Muscle of leg (tissue), 11 donors: ENCODE measurements around the gene RSPH3. TPM values are rescaled to one million over a fixed set of nuclear protein-coding genes. Genes with fewer than 3 reads are reported as not detected.
"Not testable (repeated sequence)": the region's sequence is repeated elsewhere in the genome, so short reads cannot be mapped to it uniquely, and the experiment has no call there.

ENCODE experiments used
- DNase-seq: peaks from one replicate; pipeline ENCODE4 v3.0.0; 2013
- H3K27ac ChIP-seq: one replicate; pipeline ENCODE4 v1.5.1; 2013; ENCODE audit warnings: mild to moderate bottlenecking, low read length, control low read depth
- H3K27me3 ChIP-seq: one replicate; pipeline ENCODE4 v1.6.1; 2013; ENCODE audit warnings: low read length; ENCODE audit not compliant: control insufficient read depth, insufficient read depth
- H3K36me3 ChIP-seq: one replicate; pipeline ENCODE4 v1.6.1; 2013; ENCODE audit warnings: low read length; ENCODE audit not compliant: control insufficient read depth, insufficient read depth
- H3K4me1 ChIP-seq: one replicate; pipeline ENCODE4 v1.6.1; 2013; ENCODE audit warnings: low read length; ENCODE audit not compliant: control insufficient read depth, insufficient read depth
- H3K4me3 ChIP-seq: one replicate; pipeline ENCODE4 v1.5.1; 2013; ENCODE audit warnings: low read length, control low read depth
- H3K9me3 ChIP-seq: replicated peaks from 2 replicates; pipeline ENCODE4 v1.6.1; 2013; ENCODE audit warnings: low read depth, low read length; ENCODE audit not compliant: control insufficient read depth
- WGBS: methylation state at CpG from one replicate; pipeline ENCODE4 v1.1.5; 2013; ENCODE audit warnings: missing lambda C conversion rate; ENCODE audit not compliant: insufficient coverage; 5-methylcytosine and 5-hydroxymethylcytosine counted together
- polyA plus RNA-seq, 8 donors: library from polyadenylated mRNA; unstranded; fragments of 120-200 nt; gene quantifications; one replicate each; pipeline versions ENCODE4 v1.2.1 to v1.2.3, GENCODE V29; 2013; ENCODE audit warnings: inconsistent platforms in 1 of 8, low replicate concordance in 1 of 8; ENCODE audit not compliant: insufficient read length in 8 of 8, insufficient read depth in 1 of 8
- total RNA-seq: library from RNA; stranded (reverse); fragments of 120-200 nt; gene quantifications from one replicate; pipeline ENCODE4 v1.2.4, GENCODE V29; 2013

Gene RSPH3
- total and polyA plus RNA-seq, 9 donors: 2.3 to 5.2 (median 3.1) TPM

DNA sequence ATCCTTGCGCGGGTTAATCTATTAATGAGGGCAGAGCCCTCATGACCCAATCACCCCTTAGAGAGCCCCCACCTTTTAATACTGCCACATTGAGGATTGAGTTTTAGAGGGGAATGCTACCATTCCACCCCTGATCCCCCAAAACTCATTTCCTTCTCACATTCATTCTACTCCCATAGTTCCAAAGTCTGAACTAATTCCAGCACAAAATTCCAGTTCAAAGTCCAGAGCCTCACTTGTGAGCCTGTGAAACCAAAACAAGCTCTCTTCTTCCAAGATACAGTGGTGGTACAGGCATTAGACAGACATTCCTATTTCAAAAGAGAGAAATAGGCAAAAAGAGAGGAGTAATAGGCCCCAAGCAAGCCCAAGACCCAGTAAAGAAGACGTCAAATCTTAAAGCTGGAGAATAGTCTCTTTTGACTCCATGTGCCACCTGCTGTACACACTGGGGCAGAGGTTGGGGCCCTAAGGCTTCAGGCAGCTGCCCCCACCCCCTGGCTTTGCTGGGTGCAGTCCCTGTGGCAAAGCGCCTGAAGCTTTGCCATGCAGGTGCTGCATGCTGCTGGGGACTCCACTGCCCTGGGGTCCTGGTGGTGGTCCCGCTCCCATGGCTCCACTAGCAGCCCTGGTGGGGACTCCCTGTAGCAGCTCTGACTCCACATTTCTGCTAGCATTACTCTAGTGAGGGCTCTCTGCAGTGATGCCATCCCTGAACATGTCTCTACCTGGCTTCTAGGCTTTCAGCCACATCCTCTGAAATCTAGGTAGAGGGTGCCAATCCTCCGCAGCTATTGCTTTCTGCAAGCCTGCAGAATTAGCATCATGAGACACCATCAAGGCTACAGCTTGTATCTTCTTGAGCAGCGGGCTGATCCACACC, 41.3 kb downstream of the RSPH3 start:
- Histone ChIP-seq H3K27me3 (no peaks in the 10 kb centered on the region), H3K27ac (no peak overlapping the region), H3K9me3 (no peaks in the 10 kb centered on the region), H3K4me1 (no peaks in the 10 kb centered on the region), H3K36me3 (no peaks in the 10 kb centered on the region), H3K4me3 (no peak overlapping the region)
- WGBS: 90% methylated on average over 4 of the region's 7 CpGs
- DNase-seq: no peak

DNA sequence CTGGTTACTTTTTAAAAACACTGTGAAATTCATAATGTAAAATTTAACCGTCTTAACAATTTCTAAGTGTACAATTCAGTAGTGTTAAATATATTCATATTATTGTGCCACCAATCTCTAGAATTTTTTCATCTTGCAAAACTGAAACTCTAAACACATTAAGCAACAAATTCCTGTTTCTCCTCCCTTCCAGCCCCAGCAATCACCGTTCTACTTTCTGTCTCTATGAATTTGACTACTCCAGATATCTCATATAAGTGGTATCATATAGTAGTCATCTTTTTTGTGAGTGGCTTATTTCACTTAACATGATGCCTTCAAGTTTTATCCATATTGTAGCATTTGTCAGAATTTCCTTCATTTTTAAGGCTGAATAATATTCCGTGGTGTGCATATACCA, 44.7 kb downstream of the RSPH3 start:
- Histone ChIP-seq H3K27ac (no peak overlapping the region), H3K27me3 (no peaks in the 10 kb centered on the region), H3K4me1 (no peaks in the 10 kb centered on the region), H3K9me3 (no peaks in the 10 kb centered on the region), H3K4me3 (no peak overlapping the region), H3K36me3 (no peaks in the 10 kb centered on the region)
- WGBS: no CpG with 5 or more reads among the region's 3 CpGs
- DNase-seq: no peak

DNA sequence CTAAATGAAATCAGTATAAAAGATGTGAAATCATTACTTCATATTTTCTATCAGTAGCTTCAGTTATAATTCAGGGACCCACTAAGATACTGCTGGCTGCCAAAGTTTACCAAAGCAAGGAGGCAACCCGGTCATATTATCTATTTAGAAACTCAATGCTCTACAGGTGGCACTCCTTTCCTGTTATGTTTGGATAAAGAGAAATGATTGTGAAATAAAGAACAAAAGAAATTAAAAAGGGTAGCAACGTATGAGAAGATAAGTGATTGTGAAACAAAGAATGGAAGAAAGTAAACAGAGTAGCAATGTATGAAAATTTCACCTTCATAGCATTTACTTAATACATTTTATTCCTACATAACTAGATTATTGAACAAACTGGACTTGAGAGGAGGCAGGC, 45.2 kb downstream of the RSPH3 start:
- Histone ChIP-seq H3K36me3 (no peaks in the 10 kb centered on the region), H3K4me3 (no peak overlapping the region), H3K9me3 (no peaks in the 10 kb centered on the region), H3K27me3 (no peaks in the 10 kb centered on the region), H3K27ac (no peak overlapping the region), H3K4me1 (no peaks in the 10 kb centered on the region)
- no peak for DNase-seq
- WGBS: no CpG with 5 or more reads among the region's 2 CpGs

DNA sequence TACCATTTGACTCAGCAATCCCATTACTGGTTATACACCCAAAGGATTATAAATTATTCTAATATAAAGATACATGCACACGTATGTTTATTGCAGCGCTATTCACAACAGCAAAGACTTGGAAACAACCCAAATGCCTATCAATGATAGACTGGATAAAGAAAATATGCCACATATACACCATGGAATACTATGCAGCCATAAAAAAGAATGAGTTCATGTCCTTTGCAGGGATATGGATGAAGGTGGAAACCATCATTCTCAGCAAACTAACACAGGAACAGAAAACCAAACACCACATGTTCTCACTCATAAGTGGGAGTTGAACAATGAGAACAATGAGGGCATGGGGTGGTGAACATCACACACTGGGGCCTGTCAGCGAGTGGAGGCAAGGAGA, 48.0 kb downstream of the RSPH3 start:
- H3K4me3 ChIP-seq, H3K9me3 ChIP-seq, H3K27ac ChIP-seq, H3K27me3 ChIP-seq, H3K36me3 ChIP-seq, H3K4me1 ChIP-seq, DNase-seq: not testable (repeated sequence)
- WGBS: 100% methylated on average over 1 of the region's 3 CpGs

DNA sequence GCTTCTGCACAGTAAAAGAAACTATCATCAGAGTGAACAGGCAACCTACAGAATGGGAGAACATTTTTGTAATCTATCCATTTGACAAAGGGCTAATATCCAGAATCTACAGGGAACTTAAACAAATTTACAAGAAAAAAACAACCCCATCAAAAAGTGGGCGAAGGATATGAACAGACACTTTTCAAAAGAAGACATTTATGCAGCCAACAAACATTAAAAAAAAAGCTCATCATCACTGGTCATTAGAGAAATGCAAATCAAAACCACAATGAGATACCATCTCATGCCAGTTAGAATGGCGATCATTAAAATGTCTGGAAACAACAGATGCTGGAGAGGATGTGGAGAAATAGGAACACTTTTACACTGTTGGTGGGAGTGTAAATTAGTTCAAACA, 48.4 kb downstream of the RSPH3 start:
- not testable (repeated sequence) for H3K27me3 ChIP-seq

DNA sequence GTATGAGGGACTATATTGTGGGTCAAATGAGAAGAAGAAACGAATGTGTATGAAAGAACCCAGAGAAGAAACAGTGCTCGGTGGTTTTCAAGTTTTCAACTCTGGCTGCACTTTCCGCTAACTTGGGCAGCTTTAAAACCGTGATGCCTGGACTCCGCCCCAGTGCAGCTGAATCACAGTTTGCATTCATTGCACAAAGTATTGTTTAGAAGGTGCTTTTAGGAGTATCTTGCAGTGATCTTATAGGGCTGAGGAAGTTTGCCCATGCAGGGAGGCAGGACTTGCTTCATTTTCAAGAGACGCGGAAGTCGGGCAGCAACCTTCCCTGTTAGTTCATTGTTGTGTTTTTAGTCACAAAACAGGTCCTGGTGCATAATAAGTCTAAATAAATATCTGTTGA, 52.7 kb downstream of the RSPH3 start:
- Histone ChIP-seq H3K36me3 (no peaks in the 10 kb centered on the region), H3K27me3 (no peaks in the 10 kb centered on the region), H3K9me3 (peaks cover 1% of the 10 kb centered on the region), H3K27ac (no peak overlapping the region), H3K4me1 (no peaks in the 10 kb centered on the region), H3K4me3 (no peak overlapping the region)
- no peak for DNase-seq
- WGBS: 89% methylated on average over 5 of the region's 8 CpGs

More for the DNA sequence above, 48.4 kb downstream of the RSPH3 start:
- not testable (repeated sequence) for DNase-seq, H3K36me3 ChIP-seq, H3K27ac ChIP-seq, H3K4me3 ChIP-seq, H3K4me1 ChIP-seq, H3K9me3 ChIP-seq
- no CpG with 5 or more reads among the region's 2 CpGs for WGBS

DNA sequence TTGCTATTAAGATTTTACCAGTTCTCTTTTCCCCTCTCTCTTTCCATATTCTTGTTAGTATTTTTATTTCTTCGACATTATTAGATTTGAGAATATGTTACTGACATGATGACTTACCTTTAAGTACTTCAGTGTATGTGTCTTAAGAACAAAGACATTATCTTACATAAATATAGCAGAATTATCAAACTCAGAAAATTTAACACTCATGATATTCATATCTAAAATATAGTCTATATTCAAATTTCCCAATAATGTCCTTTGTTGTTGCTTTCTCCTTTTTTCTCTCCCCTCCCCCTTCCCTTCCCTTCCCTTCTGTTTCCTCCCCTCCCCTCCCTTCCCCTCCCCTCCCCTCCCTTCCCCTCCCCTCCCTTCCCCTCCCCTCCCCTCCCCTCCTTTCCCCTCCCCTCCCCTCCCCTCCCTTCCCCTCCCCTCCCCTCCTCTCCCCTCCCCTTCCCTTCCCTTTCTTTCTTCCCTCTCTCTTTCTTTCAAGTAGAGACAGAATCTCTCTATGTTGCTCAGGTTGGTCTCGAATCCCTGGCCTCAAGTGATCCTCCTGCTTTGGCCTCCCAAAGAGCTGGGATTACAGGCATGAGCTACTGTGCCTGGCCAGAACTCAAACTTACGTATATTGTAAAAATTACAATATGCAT, 56.5 kb downstream of the RSPH3 start:
- Histone ChIP-seq H3K9me3 (peaks cover 2% of the 10 kb centered on the region), H3K27me3 (peaks cover 10% of the 10 kb centered on the region), H3K36me3 (no peaks in the 10 kb centered on the region), H3K4me1 (peaks cover 3% of the 10 kb centered on the region), H3K4me3 (no peak overlapping the region), H3K27ac (no peak overlapping the region)
- WGBS: no CpG with 5 or more reads among the region's 3 CpGs
- no peak for DNase-seq

DNA sequence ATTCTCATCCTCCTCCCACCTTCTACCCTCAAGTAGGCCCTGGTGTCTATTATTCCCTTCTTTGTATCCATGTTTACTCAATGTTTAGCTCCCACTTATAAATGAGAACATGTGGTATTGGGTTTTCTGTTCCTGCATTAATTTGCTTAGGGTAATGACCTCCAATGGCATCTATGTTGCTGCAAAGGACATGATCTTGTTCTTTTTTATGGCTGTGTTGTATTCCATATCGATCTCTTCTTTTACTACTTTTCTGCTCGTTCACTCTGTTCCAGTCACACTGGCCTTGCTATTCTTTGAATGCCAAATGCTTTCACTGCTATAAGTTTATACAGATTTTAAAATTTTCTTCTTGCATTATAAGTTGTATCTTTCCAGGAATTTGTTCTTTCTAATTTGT, 57.7 kb downstream of the RSPH3 start:
- H3K4me3 ChIP-seq: no peak overlapping the region
- WGBS: no CpG with 5 or more reads among the region's 2 CpGs
- peaks cover 10% of the 10 kb centered on the region for H3K27me3 ChIP-seq
- no peak overlapping the region for H3K27ac ChIP-seq
- DNase-seq: no peak
- no peaks in the 10 kb centered on the region for H3K36me3 ChIP-seq
- H3K4me1 ChIP-seq: peaks cover 3% of the 10 kb centered on the region
- H3K9me3 ChIP-seq: peaks cover 2% of the 10 kb centered on the region

DNA sequence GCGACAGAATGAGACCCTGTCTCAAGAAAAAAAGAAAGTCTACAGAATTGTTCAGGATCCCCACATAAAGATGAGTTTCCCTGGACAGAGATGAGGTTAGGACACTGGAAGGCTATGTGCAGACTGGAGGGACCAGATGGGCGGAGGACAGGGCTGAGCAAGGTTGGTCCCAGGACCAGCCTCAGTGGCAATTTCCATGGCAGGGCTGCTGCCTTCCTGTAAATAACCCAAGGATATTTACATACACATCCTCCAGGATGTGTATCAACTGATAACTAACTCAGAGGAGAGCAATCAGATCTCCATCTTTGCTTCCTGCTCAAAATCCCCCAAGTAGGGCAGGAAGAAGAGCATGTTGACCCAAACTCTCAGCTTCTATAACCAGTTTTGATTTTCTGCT, 58.8 kb downstream of the RSPH3 start:
- Histone ChIP-seq H3K4me3 (no peak overlapping the region), H3K9me3 (peaks cover 2% of the 10 kb centered on the region), H3K36me3 (no peaks in the 10 kb centered on the region), H3K27me3 (peaks cover 10% of the 10 kb centered on the region), H3K4me1 (peaks cover 3% of the 10 kb centered on the region), H3K27ac (no peak overlapping the region)
- WGBS: 80% methylated on average over 1 of the region's 2 CpGs
- DNase-seq: no peak

DNA sequence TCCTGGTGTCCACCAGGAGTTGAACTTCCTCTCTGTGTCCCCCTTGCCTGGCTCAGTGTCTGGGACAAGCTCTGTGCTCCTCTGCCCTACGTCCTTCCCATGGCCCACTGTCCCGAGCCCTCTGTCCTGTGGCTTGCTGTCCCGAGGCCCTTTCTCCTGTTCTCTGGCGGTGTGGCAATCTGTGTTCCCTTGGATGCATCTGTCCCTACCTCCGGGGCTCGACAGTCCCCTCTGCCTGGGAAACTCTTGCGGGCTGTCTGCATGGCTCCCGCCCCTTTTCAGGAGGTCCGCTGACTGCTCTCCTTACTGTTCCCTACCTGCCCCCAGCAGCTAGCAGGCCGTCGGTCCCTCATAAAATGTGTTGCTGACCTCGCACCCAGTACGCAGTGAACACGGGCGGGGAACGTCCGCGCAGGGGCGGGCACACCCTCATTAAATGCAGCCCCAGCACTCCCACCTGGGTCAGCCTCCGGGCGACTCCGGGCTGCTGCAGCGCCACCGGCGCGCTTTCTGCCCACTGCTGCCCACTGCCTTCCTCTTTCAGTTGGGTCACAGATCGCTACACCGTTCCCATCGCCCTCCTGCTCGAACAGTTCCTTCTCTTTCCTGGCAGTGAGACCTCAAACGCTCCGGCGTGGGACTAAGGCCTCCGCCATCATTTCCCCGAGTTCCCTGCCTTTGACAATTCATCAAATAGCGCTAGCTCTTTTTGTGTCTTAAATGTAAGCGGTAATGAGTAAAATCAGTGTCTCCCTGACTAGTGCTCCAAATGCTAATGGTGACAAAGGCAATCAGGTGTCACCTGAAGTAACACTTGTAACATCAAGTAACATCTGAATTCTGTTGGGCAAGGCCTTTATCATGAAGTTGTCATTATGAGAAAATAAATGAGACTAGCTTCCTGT, 60.5 kb downstream of the RSPH3 start:
- peaks cover 2% of the 10 kb centered on the region for H3K9me3 ChIP-seq
- no peaks in the 10 kb centered on the region for H3K36me3 ChIP-seq
- H3K4me1 ChIP-seq: peaks cover 3% of the 10 kb centered on the region
- peak overlapping the region; percentile 13 for H3K4me3 ChIP-seq
- 25% methylated on average over 30 of the region's 37 CpGs for WGBS
- no peak overlapping the region for H3K27ac ChIP-seq
- no peak for DNase-seq
- H3K27me3 ChIP-seq: peaks cover 10% of the 10 kb centered on the region
